Peyer's patch (tissue), 4 donors: Measurements from ENCODE around the gene B4GALT1.

Experiments
- POLR2A ChIP-seq, 2 donors: fragments of 450-650 bp; IDR thresholded peaks; one replicate each; pipeline ENCODE4 v1.5.1; 2017; ENCODE audit warnings: antibody characterized with exemption in 2 of 2, mild to moderate bottlenecking in 2 of 2, moderate library complexity in 2 of 2
- TF ChIP-seq, protein P1 (sequence below), 6 experiments: fragments of 450-650 bp in 4 of 6; fragments of 200-600 bp in 2 of 6; sonication (generic) in 1 of 6; IDR thresholded peaks; one replicate each; pipeline ENCODE4 v1.5.1; 2017 to 2019; ENCODE audit warnings: antibody characterized with exemption in 6 of 6, mild to moderate bottlenecking in 3 of 6, moderate library complexity in 1 of 6

DNA sequence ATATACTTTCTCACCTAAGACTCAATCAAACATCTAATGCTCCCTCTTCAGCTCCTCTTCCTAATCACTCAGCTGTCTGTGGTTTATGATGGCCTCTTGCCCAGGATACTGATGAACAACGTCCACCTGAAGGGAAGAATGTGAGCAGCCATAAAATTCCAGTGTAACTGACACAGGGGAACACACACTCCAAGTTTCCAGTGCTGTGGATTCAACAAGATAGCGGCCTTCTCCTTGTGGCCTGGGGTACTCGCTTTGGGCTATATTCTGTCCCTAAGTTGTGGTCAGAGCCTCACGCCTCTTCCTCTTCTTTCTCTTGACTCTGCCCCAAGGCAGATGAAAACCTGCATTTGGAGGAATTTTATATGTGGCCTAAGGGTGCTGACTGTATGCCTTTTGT, 11.7 kb downstream of the B4GALT1 start:
- TF ChIP-seq, protein P1, sequence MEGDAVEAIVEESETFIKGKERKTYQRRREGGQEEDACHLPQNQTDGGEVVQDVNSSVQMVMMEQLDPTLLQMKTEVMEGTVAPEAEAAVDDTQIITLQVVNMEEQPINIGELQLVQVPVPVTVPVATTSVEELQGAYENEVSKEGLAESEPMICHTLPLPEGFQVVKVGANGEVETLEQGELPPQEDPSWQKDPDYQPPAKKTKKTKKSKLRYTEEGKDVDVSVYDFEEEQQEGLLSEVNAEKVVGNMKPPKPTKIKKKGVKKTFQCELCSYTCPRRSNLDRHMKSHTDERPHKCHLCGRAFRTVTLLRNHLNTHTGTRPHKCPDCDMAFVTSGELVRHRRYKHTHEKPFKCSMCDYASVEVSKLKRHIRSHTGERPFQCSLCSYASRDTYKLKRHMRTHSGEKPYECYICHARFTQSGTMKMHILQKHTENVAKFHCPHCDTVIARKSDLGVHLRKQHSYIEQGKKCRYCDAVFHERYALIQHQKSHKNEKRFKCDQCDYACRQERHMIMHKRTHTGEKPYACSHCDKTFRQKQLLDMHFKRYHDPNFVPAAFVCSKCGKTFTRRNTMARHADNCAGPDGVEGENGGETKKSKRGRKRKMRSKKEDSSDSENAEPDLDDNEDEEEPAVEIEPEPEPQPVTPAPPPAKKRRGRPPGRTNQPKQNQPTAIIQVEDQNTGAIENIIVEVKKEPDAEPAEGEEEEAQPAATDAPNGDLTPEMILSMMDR (IDR thresholded peaks at IDR 0.05): no peak
- TF ChIP-seq POLR2A (IDR thresholded peaks at IDR 0.05): no peak
